Endothelial cell of umbilical vein (primary cell): ENCODE measurements around the gene WASL.

Experiments
- CTCF ChIP-seq, 2 donors: IDR thresholded peaks; 1 replicate in 1 of 2; 2 replicates in 1 of 2; pipeline ENCODE4 v1.5.1; 2011; ENCODE audit warnings: low read length in 2 of 2, mild to moderate bottlenecking in 2 of 2, moderate library complexity in 2 of 2, control low read depth in 1 of 2, inconsistent platforms in 1 of 2, low read depth in 1 of 2; ENCODE audit not compliant: insufficient read depth in 1 of 2; ENCODE audit errors: extremely low read depth in 1 of 2
- EZH2 ChIP-seq: IDR thresholded peaks from 2 replicates; pipeline ENCODE4 v1.6.1; 2012; ENCODE audit warnings: borderline replicate concordance, low read depth, mild to moderate bottlenecking, moderate library complexity, low read length, inconsistent platforms; ENCODE audit not compliant: severe bottlenecking
- FOS ChIP-seq: IDR thresholded peaks from 2 replicates; pipeline ENCODE4 v1.6.1; 2011; ENCODE audit warnings: mild to moderate bottlenecking, low read length, moderate library complexity, borderline replicate concordance; ENCODE audit not compliant: insufficient read depth
- JUN ChIP-seq: IDR thresholded peaks from 2 replicates; pipeline ENCODE4 v1.6.1; 2011; ENCODE audit warnings: borderline replicate concordance, low read depth; ENCODE audit not compliant: insufficient read length, insufficient read depth
- MYC ChIP-seq: IDR thresholded peaks from one replicate; pipeline ENCODE4 v1.6.1; 2011; ENCODE audit warnings: mild to moderate bottlenecking, low read depth, low read length
- POLR2A ChIP-seq: IDR thresholded peaks from 2 replicates; pipeline ENCODE4 v1.6.1; 2012; ENCODE audit warnings: low read depth, mild to moderate bottlenecking, control low read depth, low read length
- POLR2AphosphoS5 ChIP-seq: IDR thresholded peaks from 2 replicates; pipeline ENCODE4 v1.6.1; 2012; ENCODE audit warnings: low read depth, mild to moderate bottlenecking, control low read depth, low read length, moderate library complexity; ENCODE audit not compliant: insufficient read depth

- no peak for TF ChIP-seq MYC
- TF ChIP-seq CTCF (IDR thresholded peaks at IDR 0.05; ENCODE audit: extremely low read depth in 1 of 2, insufficient read depth in 1 of 2, low read depth in 1 of 2, low read length in 2 of 2): no peak
- no peak for TF ChIP-seq FOS
- no peak for TF ChIP-seq JUN
- TF ChIP-seq POLR2A: no peak
- TF ChIP-seq POLR2AphosphoS5: no peak
- TF ChIP-seq EZH2: no peak
These were observed 52.7 kb downstream of the WASL start for GRCh38 chr7:123695944-123696677.
